GM12878 (cell line): ENCODE measurements around the gene ANKRD53. TPM values are rescaled to one million over a fixed set of nuclear protein-coding genes. Genes with fewer than 3 reads are reported as not detected.

Experiments used
- ATAC-seq: fragments of 200-7000 bp; cut with Tn5 transposase; 3 replicates; pipeline ENCODE4 v1.9.1; 2020; ENCODE audit warnings: mild to moderate bottlenecking, moderate library complexity
- BruUV-seq: library from RNA; stranded (reverse); fragments of 400-500 nt; replicated peaks from 2 replicates; lab custom pipeline; 2021; lab: Mats Ljungman, UMichigan
- CTCF ChIA-PET: fragments of 300-600 bp; sonication (Branson Sonifier 250); formaldehyde crosslinking; extraction: SDS; loops from one replicate; lab custom pipeline; 2021; ENCODE audit warnings: inconsistent platforms; lab: Yijun Ruan, JAX
- POLR2A ChIA-PET: fragments of 350-600 bp; formaldehyde crosslinking; extraction: SDS; loops from one replicate; lab custom pipeline; 2021; ENCODE audit warnings: inconsistent platforms; lab: Charles Lee
- RAD21 ChIA-PET: fragments of 300-600 bp; sonication (Branson Sonifier 250); formaldehyde crosslinking; loops from one replicate; lab custom pipeline; 2023; ENCODE audit warnings: antibody characterized with exemption; ENCODE audit not compliant: unreplicated experiment; lab: Charles Lee
- SMC1A ChIA-PET: fragments of 300-600 bp; sonication (Branson Sonifier 250); formaldehyde crosslinking; loops from one replicate; lab custom pipeline; 2023; ENCODE audit not compliant: unreplicated experiment, uncharacterized antibody; lab: Charles Lee
- DNase-seq: peaks from one replicate; pipeline ENCODE4 v3.0.0-alpha.2; 2011; ENCODE audit warnings: low read depth, low spot score
- FAIRE-seq: peaks from 3 replicates; lab custom pipeline; 2011; peaks lifted over from hg19 to GRCh38; lab: Jason Lieb, UNC
- H2AFZ ChIP-seq: 2 replicates; pipeline ENCODE4 v1.6.0; 2011; ENCODE audit warnings: low read depth, low read length, control low read depth; ENCODE audit not compliant: control insufficient read depth
- H3K27ac ChIP-seq: 2 replicates; pipeline ENCODE4 v1.5.1; 2011; ENCODE audit warnings: control low read depth; ENCODE audit not compliant: control insufficient read depth, insufficient read depth
- H3K27me3 ChIP-seq, 2 experiments: replicated peaks in 1 of 2; 2 replicates each; pipeline versions ENCODE4 v1.6.0 to v1.6.1; 2011; ENCODE audit warnings: low read length in 1 of 2; ENCODE audit not compliant: control insufficient read depth in 2 of 2, insufficient read depth in 2 of 2
- H3K36me3 ChIP-seq, 2 experiments: 2 replicates each; pipeline ENCODE4 v1.5.1; 2011; ENCODE audit warnings: low read length in 1 of 2; ENCODE audit not compliant: control insufficient read depth in 2 of 2, insufficient read depth in 2 of 2
- H3K4me1 ChIP-seq: 2 replicates; pipeline ENCODE4 v1.6.1; 2011; ENCODE audit warnings: mild to moderate bottlenecking, low read length, moderate library complexity, mixed read lengths; ENCODE audit not compliant: control insufficient read depth, insufficient read depth
- H3K4me2 ChIP-seq: 2 replicates; pipeline ENCODE4 v1.6.0; 2011; ENCODE audit warnings: control low read depth; ENCODE audit not compliant: control insufficient read depth, insufficient read depth
- H3K4me3 ChIP-seq: fragments of 200-600 bp; sonication (generic); 2 replicates; pipeline ENCODE4 v1.5.1; 2016
- H3K79me2 ChIP-seq: 2 replicates; pipeline ENCODE4 v1.6.0; 2011; ENCODE audit warnings: low read length; ENCODE audit not compliant: control insufficient read depth, insufficient read depth
- H3K9ac ChIP-seq: 2 replicates; pipeline ENCODE4 v1.8.0; 2011; ENCODE audit warnings: low read length, control low read depth, mixed read lengths; ENCODE audit not compliant: control insufficient read depth, insufficient read depth
- H3K9me3 ChIP-seq: replicated peaks from 3 replicates; pipeline ENCODE4 v1.5.1; 2011; ENCODE audit warnings: mild to moderate bottlenecking, low read length; ENCODE audit not compliant: control insufficient read depth, insufficient read depth
- H4K20me1 ChIP-seq: 2 replicates; pipeline ENCODE4 v1.6.0; 2011; ENCODE audit not compliant: control insufficient read depth, insufficient read depth
- EED ChIP-seq: sonication (generic); IDR thresholded peaks from 2 replicates; pipeline ENCODE4 v1.6.1; 2016; ENCODE audit warnings: antibody characterized with exemption, low read depth
- POU2F2 ChIP-seq: IDR thresholded peaks from 3 replicates; pipeline ENCODE4 v1.6.1; 2011; ENCODE audit warnings: low read depth, mild to moderate bottlenecking, low read length, borderline replicate concordance
- SMC3 ChIP-seq: IDR thresholded peaks from 2 replicates; pipeline ENCODE4 v1.6.1; 2011; ENCODE audit warnings: low read length, improper control_type of control experiment, borderline replicate concordance
- STAT1 ChIP-seq: fragments of 450-650 bp; conservative IDR thresholded peaks from 2 replicates; pipeline ENCODE4 v1.6.1; 2014; ENCODE audit warnings: antibody characterized with exemption, mild to moderate bottlenecking
- WGBS: methylation state at CpG from one replicate; pipeline ENCODE4 v1.1.6; 2016; ENCODE audit warnings: low lambda C conversion rate; ENCODE audit not compliant: insufficient replicate concordance, insufficient coverage; ENCODE audit errors: missing lambda C conversion rate; 5-methylcytosine and 5-hydroxymethylcytosine counted together
- in situ Hi-C: fragments of 300-500 bp; cut with MboI; formaldehyde crosslinking; loops from 9 replicates; pipeline ENCODE4 v1.14.3; 2018; ENCODE audit warnings: mixed read lengths
- intact Hi-C: fragments of 100-400 bp; cut with micrococcal nuclease; formaldehyde crosslinking; loops from one replicate; pipeline ENCODE4 v1.14.2; 2022; ENCODE audit not compliant: unreplicated experiment
- polyA plus RNA-seq, 11 experiments: library from polyadenylated mRNA; depleted of rRNA in 4 of 11; unstranded in 6 of 11; stranded (reverse) in 5 of 11; fragments of >200 nt; fragmentation: Nextera tagmentation in 4 of 11; fragmentation: Illumina TruSeq in 1 of 11; extraction: Ambion mirVana in 4 of 11; extraction: Trizol in 1 of 11; gene quantifications; 1 replicate in 1 of 11; 2 replicates in 10 of 11; pipeline versions ENCODE4 v1.2.1 to v1.2.3, GENCODE V29; 2011 to 2016; ENCODE audit warnings: inconsistent platforms in 2 of 11, missing spikeins in 2 of 11, low read depth in 1 of 11
- total RNA-seq, 4 experiments: library from RNA; depleted of rRNA in 3 of 4; stranded (reverse); fragments of >200 nt in 3 of 4; fragmentation: Illumina TruSeq in 1 of 4; extraction: Trizol in 1 of 4; gene quantifications; 2 replicates each; pipeline versions ENCODE4 v1.2.1 to v1.2.3, GENCODE V29; 2013 to 2021
- TF ChIP-seq, protein P1 (sequence below), 3 experiments: IDR thresholded peaks in 2 of 3; conservative IDR thresholded peaks in 1 of 3; 2 replicates each; pipeline ENCODE4 v1.5.1; 2011; ENCODE audit warnings: low read depth in 3 of 3, low read length in 3 of 3, mild to moderate bottlenecking in 3 of 3, control low read depth in 2 of 3, moderate library complexity in 2 of 3, inconsistent platforms in 1 of 3, mixed read lengths in 1 of 3; ENCODE audit not compliant: control insufficient read depth in 2 of 3, insufficient read depth in 1 of 3; ENCODE audit errors: extremely low read depth in 1 of 3
- TF ChIP-seq, protein P2 (sequence below): fragments of 450-650 bp; IDR thresholded peaks from 2 replicates; pipeline ENCODE4 v1.6.1; 2014; ENCODE audit warnings: mild to moderate bottlenecking

ANKRD53 gene
- total and polyA plus RNA-seq, 10 of the 15 experiments (the other 5 are each of a cell fraction or from before 2014, with no cell fraction given): 0.04 TPM; not detected in 8

GRCh38 chr2:70986499-70987189 lies 8.2 kb downstream of the ANKRD53 start:
- Histone ChIP-seq H3K4me1 (no peaks in the 10 kb centered on the region), H2AFZ (no peak overlapping the region), H3K27me3 (no peaks in the 10 kb centered on the region), H3K79me2 (no peaks in the 10 kb centered on the region), H3K36me3 (peaks cover 7 to 23% of the 10 kb centered on the region in 2 experiments), H3K27ac (no peak overlapping the region), H4K20me1 (no peaks in the 10 kb centered on the region), H3K9ac (no peak overlapping the region), H3K4me2 (no peak overlapping the region), H3K4me3 (no peak overlapping the region), H3K9me3 (no peaks in the 10 kb centered on the region)
- WGBS: 84% methylated on average over 4 of the region's 4 CpGs
- TF ChIP-seq STAT1 (no peak), POU2F2 (no peak), SMC3 (no peak), EED (no peak)
- TF ChIP-seq, protein P1, sequence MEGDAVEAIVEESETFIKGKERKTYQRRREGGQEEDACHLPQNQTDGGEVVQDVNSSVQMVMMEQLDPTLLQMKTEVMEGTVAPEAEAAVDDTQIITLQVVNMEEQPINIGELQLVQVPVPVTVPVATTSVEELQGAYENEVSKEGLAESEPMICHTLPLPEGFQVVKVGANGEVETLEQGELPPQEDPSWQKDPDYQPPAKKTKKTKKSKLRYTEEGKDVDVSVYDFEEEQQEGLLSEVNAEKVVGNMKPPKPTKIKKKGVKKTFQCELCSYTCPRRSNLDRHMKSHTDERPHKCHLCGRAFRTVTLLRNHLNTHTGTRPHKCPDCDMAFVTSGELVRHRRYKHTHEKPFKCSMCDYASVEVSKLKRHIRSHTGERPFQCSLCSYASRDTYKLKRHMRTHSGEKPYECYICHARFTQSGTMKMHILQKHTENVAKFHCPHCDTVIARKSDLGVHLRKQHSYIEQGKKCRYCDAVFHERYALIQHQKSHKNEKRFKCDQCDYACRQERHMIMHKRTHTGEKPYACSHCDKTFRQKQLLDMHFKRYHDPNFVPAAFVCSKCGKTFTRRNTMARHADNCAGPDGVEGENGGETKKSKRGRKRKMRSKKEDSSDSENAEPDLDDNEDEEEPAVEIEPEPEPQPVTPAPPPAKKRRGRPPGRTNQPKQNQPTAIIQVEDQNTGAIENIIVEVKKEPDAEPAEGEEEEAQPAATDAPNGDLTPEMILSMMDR (IDR thresholded peaks at IDR 0.05 in 2 of 3, conservative IDR thresholded peaks at IDR 0.05 in 1 of 3; ENCODE audit: control insufficient read depth in 2 of 3, extremely low read depth in 1 of 3, insufficient read depth in 1 of 3, low read depth in 3 of 3, low read length in 3 of 3): no peak
- TF ChIP-seq, protein P2, sequence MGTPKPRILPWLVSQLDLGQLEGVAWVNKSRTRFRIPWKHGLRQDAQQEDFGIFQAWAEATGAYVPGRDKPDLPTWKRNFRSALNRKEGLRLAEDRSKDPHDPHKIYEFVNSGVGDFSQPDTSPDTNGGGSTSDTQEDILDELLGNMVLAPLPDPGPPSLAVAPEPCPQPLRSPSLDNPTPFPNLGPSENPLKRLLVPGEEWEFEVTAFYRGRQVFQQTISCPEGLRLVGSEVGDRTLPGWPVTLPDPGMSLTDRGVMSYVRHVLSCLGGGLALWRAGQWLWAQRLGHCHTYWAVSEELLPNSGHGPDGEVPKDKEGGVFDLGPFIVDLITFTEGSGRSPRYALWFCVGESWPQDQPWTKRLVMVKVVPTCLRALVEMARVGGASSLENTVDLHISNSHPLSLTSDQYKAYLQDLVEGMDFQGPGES: no peak
- ChIA-PET RAD21 (no interaction called here), CTCF (interaction anchor here (0.9 to 2.2 kb wide), 3 partner anchors 12 to 20 kb away, joined by 3 to 18 read pairs (median 4); no protein-coding TSS in a partner anchor), SMC1A (interaction anchor here (1.4 kb wide), 1 partner anchor 15 kb away, joined by 3 read pairs; no protein-coding TSS in a partner anchor), POLR2A (no interaction called here)
- FAIRE-seq (no peak), ATAC-seq (no peak), DNase-seq (no peak)
- in situ Hi-C loops: no loop called here
- BruUV-seq: no TSS peak
- intact Hi-C loops: no loop called here
